ENCODE data around the gene TEX26.

Gene TEX26

DNA sequence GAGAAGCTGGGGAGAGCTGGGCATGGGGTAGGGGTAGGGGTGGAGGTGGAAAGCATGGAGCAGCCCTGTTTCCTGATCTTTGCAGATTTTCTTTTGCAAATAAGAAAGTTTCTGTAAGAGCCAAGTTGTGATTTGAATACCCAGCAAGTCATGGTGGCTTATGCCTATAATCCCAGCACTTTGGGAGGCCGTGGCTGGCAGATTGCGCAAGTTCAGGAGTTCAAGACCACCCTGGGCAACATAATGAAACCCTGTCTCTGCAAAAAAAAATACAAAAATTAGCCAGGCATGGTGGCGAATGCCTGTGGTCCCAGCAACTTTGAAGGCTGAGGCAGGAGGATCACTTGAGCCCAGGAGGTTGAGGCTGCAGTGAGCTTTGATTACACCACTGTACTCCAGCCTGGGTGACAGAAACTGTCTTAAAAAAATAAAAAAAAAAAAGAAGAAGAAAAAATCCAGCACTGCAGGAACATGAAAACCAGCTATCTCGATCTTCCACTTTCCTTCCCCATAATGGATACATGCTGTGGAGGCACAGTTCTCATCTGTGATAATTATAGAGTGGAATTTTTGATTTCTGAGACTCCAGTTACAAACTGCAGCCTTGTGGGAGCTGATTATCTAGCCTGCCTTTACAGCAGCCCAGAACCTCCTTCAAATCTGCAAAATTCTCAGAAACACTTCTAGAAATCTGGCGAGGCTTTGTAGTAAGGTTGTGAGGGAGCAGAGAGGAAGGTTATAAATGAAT is 12.1 kb upstream of the TEX26 start:
- no peak for DNase-seq

DNA sequence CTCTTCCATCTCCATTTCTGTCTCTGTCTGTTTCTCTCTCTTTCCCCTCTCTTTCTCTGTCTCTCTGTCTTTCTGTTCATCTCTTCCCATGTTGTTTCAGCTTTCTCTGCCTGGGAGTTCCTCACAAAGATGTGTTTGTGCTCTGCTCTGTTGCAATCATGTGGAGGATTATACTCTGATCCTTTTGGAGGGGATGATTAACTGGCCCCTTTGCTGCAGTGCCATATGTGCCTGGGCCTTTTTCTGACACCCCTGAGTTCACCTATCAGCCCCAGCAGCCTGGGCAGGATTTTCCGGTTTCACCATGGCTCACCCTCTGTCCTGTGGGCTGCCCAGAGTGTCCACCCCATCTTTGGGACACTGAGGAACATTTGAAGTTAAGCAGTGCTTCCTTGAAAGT is 9.0 kb upstream of the TEX26 start:
- DNase-seq = no peak

DNA sequence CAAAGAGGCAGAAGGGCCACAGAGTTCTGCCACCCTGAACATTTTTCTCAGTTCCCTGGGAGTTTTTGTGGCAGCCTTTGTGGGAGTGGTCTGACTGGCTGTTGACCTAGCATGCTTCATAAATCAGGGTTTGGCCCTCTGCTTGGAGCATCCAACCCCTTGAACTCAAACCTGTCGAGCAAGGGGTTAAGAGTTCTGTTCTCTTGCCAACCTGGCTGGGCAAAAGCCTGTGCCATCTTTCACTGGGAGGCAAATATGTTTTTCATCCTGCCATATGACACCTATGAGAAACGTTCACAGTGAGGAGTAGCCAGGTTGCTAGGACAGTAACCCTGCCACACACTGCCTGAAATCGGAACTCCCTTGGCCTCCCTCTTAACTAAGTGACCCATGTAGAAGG is 7.7 kb upstream of the TEX26 start:
- no peak for DNase-seq

DNA sequence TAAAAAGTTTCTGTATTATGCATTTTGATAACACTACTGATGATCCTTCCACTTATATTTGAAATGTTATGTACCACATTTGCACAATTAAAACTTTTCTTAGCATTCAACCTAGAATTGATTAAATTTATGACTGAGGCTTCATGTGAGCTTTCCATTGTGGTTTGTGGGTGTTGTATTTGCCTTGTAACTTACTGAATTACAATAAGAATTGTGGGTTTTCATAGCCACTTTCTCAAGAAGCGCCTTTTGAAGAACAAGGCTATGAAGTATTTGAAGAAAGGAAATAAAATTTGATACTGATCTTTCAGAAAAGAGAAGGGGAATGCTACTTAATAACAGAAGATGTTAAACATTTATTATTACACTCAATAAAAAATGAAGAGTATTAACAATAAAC is 7.0 kb upstream of the TEX26 start:
- no peak for DNase-seq

DNA sequence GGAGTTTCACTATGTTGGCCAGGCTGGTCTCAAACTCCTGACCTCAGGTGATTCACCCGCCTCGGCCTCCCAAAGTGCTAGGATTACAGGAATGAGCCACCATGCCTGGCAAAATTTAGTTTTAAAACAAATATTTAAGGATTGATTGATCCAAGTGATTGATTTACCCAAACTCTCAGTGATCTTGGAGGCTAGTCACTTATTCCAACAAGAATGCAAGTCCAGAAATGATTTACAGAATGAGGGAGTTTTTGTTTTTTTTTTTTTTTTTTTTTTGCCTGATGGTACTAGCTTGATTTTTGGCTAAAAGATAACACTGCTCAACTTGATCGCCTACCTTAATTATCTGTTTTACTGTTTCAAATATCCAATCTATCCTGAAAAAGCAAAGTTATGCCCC is 5.7 kb upstream of the TEX26 start:
- DNase-seq = no peak

DNA sequence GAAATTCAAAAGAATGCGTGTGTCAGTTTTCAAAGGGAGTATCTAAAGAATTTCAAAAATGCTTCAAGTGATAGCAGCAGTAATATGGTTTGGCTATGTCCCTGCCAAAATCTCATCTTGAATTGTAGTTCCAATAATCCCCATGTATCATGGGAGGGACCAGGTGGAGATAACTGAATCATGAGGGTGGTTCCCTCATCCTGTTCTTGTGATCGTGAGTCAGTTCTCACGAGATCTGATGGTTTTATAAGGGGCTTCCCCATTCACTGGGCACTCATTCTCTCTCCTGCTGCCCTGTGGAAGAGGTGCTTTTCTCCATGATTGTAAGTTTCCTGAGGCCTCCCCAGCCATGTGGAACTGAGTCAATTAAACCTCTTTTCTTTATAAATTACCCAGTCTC is 5.3 kb upstream of the TEX26 start:
- DNase-seq = peak; percentile 64

DNA sequence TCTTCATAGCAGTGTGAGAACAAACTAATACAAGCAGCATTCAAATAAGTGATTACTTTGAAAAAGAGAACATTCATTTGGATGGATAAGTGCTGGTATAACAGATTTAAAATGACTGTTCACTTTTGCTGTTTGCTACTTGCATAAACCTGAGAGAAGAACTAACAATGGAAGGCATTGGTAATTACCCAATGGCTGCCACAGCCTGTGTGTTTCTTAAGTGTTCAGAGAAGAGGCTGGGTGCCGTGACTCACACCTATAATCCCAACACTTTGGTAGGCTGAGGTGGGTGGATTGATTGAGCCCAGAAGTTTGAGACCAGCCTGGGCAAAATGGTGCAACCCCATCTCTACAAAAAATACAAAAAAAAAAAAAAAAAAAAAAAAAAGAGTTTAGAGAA is 4.9 kb upstream of the TEX26 start:
- DNase-seq = no peak

DNA sequence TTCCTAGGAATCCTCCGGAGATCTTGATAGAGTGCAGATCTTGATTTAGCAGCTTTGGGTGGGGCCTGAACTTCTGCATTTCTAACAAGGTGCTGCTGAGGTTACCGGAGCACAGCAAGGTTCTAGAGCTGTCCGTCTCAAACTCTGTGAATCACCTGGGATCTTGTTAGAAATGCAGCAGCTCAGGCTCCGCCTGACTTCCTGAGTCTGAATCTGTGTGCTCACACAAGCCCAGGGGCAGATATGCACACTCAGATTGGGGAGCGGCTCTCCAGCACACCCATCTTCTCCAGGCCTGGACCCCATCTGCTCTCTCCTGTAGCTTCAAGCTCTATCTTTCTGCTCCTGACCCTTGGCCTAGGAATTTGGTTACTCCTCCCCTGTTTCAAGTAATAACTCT is 3.5 kb upstream of the TEX26 start:
- no peak for DNase-seq

DNA sequence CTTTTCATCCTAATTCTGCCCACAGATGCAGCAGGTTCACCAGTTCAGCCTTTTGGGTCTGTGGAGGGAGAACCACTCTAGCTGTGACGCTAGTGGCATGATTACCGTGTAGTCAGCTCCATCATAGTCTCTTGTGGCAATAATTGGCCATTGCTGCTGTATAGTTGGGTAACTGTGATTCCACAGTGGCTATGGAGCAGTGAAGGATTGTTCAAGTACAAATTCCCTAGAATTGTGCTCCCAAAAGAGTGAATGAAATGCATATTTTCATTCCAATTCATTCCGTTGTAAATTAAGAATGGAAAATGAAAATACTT is 856 bp downstream of the TEX26 start:
- DNase-seq = no peak

DNA sequence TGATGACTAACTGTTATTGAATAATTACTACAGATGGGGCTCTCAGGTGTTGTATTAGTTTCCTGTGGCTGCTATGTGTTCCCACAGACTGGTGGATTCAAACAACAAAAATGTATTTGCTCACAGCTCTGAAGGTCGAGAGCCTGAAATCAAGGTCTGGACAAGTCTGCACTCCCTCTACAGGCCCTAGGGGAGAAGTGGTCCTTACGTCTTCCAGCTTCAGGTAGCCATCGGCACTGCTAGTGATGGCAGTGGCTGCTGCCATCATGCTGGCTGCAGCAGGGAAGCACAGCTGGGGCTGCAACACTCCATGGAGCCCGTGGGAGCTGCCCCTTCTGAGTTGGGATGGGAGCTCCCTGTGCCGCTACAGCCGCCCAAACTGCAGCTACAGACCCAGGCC is 1.9 kb downstream of the TEX26 start:
- DNase-seq = no peak

DNA sequence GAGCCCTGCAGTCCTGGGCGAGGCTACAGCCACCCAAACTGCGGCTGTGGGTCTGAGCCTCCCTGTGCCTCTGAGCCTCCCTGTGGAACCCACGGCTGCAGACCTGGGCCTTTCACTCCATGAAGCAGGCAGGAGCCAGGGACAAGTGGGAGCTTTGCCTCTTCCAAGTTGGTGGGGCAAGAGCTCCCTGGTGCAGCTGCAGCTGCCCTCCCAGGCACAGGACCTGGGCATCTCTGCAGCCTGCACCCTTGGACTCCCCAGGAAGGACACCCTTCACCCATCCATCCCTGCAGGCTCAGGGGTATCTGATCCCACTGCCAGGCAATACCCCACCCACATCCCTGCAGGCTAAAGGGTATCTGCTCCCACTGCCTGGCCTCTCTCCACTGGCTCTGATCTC is 2.3 kb downstream of the TEX26 start:
- no peak for DNase-seq

DNA sequence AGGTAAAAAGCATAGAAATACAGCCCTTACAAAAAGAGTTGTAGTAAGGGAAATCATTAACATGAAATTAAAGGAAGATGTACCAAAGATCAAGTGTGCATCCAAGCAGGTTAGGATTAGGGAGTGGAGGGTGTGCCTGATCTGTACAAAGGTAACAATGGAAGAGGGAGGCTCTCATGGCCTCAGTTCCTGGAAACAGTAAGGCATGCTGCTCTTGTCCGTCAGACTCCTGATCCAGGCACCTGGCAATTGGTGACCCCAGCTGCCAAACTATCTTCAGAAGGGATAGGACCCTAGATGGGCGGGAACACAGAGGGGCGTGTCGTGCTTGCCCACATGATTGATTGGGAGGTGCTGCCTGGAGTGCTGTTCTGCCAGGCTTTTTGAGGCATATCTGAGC is 4.5 kb downstream of the TEX26 start:
- DNase-seq = no peak

DNA sequence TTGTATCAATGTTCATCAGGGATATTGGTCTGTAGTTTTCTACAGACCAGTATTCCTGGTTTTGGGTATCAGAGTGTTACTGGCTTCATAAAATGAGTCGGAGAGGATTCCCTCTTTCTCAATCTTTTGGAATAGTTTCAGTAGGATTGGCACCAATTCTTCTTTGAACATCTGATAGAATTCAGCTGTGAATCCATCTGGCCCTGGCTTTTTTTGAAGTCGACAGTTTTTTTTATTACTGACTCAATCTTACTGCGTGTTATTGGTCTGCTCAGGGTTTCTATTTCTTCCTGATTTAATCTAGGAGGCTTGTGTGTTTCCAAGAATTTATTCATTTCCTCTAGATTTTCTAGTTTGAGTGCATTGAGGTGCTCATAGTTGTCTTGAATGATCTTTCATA is 11.4 kb downstream of the TEX26 start:
- no peak for DNase-seq

DNA sequence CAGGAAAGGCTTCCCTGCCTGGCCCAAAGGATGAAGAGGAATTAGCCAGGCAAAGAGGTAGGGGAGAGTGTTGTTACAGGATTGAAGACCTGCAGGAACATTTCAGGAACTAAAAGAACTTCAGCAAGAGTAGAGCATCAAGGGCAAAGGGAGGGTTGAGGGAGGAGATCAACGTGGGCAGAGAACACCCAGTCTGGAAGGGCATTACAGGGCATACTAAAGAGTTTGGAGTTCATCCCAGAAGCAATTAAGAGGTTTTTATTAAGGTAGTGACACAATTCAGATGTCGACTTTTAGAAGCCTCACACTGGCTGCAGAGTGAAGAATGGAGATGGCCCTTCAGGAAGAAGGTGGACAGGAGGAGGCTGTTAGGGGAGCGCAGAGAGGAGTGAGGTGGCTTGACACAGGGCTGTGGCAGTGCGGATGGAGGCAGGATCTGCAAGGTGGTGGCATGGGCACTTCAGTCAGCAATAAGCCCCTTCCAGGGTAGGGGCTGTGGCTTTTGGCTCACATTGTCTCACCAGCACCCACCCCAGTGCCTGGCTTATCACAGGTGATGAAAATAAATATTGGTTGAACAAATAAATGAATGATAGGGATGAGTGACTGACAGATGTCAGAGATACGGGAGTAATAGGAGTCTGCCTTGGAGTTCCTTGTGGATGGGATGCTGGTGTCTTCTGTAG is 24.9 kb downstream of the TEX26 start:
- no peak for DNase-seq

DNA sequence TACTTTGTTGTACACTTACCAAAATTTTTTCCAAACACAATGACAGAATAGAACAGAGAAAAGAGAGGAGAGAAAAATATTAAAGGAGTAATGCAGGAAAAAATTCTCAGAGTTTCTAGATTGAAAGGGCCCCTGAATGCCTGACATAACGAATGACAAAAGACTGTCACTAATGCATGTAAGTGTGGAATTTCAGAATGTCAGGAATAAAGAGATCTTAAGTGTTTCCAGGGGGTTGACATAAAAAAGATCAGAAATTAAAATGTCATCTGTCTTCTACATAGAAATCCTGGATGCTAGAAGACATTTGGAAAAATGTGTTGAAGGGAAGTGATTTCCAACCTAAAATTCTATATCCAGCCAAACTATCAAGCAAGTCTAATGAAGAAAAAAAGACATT is 27.2 kb downstream of the TEX26 start:
- no peak for DNase-seq

DNA sequence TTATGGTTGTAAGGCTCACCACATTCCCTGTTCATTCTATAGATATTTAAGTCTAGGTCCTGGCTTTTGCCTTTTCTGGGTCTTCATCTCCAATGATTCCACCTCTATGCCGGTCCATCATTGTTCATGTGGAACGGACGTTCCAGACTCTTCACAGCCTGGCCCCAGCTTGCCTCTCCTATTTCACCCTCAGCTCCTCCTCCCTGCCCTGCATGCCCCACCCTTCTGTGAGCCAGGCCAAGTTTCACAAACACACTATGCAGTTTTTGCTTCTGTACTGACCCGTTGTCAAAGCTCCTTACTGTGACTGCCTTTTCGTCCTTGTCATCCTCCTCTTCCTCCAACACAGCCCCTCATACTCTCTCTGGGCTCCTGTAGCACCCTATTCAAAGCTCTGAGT is 31.3 kb downstream of the TEX26 start:
- no peak for DNase-seq

DNA sequence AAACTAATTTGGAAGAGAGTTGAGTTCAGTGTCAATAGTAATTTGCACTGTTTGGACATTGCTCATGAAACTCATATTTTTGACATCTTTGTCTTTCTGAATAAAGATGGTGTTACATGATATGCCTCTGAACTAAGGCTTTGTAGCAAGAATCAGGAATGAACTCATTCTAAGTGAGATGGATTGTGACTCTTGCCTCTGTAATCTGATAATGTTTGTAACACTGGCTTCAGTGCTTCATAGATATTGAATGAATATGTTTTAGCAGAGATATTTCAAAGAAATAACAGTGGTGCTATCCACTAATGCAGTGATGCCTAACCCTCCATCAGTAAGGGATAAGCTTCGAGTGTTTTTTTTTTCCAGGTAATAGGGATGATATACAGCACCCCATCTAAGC is 32.9 kb downstream of the TEX26 start:
- DNase-seq = no peak

DNA sequence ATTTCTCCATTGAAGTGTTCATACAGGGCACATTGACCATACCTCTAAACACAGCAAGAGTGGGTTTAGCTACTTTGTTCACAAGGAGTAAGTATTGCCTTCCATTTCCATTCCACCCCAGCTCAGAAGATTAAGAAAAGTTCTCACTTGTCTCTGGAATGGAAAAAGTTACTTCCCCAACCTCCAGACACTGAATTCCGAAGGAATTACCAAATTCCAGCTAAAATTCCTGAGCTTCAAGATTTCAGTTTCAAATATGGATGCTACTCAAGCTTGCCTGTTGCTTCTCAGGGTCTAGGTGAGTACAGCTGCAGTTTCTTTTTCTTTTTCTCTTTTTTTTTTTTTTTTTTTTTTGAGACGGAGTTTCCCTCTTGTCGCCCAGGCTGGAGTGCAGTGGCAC is 33.6 kb downstream of the TEX26 start:
- DNase-seq = no peak

DNA sequence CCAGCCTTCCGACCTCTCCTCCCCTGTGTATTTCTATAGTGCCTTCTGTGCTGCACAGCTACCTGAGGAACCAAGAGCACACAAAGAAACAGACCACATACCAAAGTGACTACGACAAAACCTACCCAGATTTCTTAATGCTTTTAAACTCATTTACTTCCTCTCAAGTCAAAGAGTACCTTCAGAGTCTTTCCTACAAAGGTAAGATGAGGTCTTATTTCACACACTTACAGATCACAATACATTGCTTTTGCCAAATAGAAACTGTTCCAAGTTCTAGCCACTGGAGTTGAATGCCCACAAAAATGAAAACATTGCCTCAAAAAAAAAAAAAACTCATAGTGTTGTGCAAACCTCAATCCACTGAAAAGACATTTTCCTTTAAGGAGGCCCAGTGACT is 36.4 kb downstream of the TEX26 start:
- DNase-seq = no peak

DNA sequence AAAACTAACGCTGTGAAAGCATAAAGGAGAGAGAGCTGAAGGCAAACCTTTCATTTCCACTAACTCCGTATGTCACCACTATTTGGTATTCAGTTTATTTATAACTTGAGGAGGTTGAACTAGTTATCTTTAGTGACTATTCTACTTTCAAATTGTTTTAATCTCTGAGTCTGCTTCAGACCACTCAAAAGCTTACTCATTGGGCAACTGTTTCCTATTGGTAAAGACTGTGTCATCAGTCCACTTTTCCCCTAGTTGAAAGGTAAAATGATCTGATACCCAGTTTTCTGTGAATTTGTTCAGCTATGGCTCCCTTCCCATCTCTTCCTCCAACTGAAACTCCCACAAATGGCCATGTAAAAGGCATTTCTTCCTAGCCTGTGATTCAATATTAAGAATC is 39.1 kb downstream of the TEX26 start:
- no peak for DNase-seq

DNA sequence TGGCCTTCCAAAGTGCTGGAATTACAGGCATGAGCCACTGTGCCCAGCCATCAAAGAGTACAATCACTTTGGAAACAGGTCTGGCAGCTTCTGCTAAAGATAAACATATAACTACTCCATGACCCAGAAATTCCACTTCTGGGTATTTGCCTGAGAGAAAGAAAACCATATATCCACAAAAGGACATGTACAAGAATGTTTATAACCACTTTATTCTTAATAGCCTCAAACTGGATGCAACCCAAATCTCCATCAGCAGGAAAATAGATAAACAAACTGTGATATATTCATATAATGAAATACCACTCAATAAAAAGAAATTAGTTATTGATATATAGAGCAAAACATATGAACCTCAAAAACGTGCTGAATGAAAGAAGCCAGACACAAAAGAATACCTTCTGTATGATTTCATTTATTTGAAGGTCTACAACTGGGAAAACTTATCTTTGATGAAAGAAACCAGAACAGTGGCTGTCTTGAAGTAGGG is 40.5 kb downstream of the TEX26 start:
- no peak for DNase-seq

DNA sequence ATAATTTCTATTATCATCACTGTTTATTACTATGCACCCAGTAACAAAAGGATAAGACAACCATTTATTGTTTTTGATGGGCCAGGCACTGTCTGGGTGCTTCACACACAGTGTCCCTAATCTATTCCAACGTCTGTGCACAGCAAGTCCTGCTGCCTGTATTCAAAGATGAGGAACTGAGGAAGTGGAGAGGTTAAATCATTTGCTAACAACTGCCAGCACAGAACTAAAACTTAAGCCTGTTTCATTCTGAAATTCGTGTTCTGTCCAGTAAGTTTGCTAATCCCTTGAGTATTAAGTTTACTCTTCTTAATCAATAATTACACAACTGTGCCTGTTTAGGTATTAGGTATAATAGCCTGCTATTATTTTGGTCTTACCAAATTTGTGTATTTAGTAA is 41.9 kb downstream of the TEX26 start:
- DNase-seq = no peak

DNA sequence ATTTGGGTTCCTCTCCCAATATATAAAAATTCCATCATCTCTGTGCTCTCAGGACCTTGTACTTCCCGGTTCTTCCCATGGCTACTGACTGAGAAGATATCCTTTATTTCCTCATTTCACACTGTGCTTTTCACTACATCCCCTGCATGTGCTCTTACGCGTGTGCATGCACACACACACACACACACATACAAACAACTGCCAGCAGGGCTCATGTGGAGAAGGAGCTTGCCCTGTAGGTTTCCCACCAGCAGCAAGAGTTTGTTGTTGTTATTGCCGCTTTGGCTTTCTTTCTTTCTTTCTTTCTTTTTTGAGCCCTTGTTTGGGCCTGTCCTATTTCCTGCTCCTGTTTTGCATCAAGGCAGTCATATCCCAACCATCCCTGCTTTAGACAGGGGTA is 43.6 kb downstream of the TEX26 start:
- DNase-seq = no peak

DNA sequence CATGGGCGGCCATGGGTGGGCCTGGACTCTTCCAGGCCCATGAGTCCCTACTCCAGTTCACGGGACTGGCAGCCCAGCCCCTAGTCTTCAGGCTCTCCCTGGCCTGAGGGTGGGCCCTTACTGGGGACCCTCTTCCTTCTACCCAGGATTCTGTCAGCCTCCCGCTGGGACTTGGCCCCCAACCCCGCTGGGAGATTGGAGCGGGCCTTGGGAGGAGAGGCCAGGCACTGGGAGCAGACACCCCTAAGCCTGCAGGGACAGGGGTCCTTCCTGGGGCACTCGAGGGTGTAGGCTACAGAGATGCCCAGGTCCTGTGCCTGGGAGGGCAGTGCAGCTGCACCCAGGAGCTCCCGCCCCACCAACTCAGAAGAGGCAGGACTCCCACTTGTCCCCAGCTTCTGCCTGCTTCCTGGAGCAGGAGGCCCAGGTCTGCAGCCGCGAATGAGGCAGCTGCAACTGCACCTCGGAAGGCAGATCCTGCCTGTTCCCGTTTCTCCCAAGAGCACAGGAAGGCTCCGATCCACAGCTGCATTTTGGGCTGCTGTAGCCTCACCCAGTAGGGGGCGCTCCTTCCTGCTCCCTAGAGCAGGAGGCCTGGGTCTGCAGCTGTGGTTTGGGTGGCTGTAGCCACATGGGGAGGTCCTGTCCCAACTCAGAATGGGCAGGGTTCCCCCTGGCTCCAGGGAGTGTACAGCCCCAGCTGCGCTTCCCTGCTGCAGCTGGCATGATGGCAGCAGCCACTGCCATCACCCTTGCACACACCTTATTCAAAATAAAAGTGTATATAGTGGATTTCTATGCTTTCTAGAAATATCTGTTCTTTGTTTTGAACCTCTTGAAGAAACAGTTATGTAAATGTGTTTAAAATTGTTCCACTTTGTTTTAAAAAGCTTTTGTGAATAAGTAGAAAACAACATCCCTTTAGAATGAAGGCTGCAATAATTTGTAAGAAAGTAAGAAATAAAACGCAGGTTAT is 46.8 kb downstream of the TEX26 start:
- DNase-seq = no peak

Measured in NCI-H226 (cell line).